DOHH2 (cell line): Measurements from ENCODE around the gene NAT8L.

Experiments
- H3F3A ChIP-seq: fragments of 200-600 bp; sonication (generic), shearing (Covaris generic); 2 replicates; pipeline ENCODE4 v1.6.0; 2016; ENCODE audit warnings: antibody characterized with exemption, mild to moderate bottlenecking; ENCODE audit not compliant: control insufficient read depth, insufficient read depth
- H3K27ac ChIP-seq: fragments of 200-600 bp; sonication (generic); 2 replicates; pipeline ENCODE4 v1.5.1; 2014; ENCODE audit warnings: low read depth, mild to moderate bottlenecking, low read length, moderate library complexity
- H3K27me3 ChIP-seq: fragments of 200-600 bp; sonication (generic); 2 replicates; pipeline ENCODE4 v1.6.1; 2014; ENCODE audit warnings: mild to moderate bottlenecking, low read length, mixed read lengths; ENCODE audit not compliant: control insufficient read depth
- H3K36me3 ChIP-seq: fragments of 200-600 bp; sonication (generic); 2 replicates; pipeline ENCODE4 v1.6.1; 2014; ENCODE audit warnings: mild to moderate bottlenecking, low read length, moderate library complexity, mixed read lengths; ENCODE audit not compliant: control insufficient read depth
- H3K4me1 ChIP-seq: fragments of 200-600 bp; sonication (generic); 2 replicates; pipeline ENCODE4 v1.6.1; 2014; ENCODE audit warnings: mild to moderate bottlenecking, low read length, mixed read lengths; ENCODE audit not compliant: control insufficient read depth
- H3K4me2 ChIP-seq: fragments of 200-600 bp; sonication (generic); 2 replicates; pipeline ENCODE4 v1.6.0; 2014; ENCODE audit warnings: mild to moderate bottlenecking, low read length, moderate library complexity
- H3K4me3 ChIP-seq: fragments of 200-600 bp; sonication (generic); 2 replicates; pipeline ENCODE4 v1.5.1; 2014; ENCODE audit warnings: mild to moderate bottlenecking, low read length, mixed read lengths
- H3K79me2 ChIP-seq: fragments of 200-600 bp; sonication (generic); 2 replicates; pipeline ENCODE4 v1.6.1; 2014; ENCODE audit warnings: mild to moderate bottlenecking, low read length, mixed read lengths; ENCODE audit not compliant: control insufficient read depth
- H3K9me2 ChIP-seq: fragments of 200-600 bp; sonication (generic); replicated peaks from 2 replicates; pipeline ENCODE4 v1.6.1; 2014; ENCODE audit warnings: mild to moderate bottlenecking, low read length, mixed read lengths; ENCODE audit not compliant: control insufficient read depth
- H3K9me3 ChIP-seq: fragments of 200-600 bp; sonication (generic); 2 replicates; pipeline ENCODE4 v1.6.1; 2014; ENCODE audit warnings: antibody characterized with exemption, low read length, mixed read lengths; ENCODE audit not compliant: control insufficient read depth, insufficient read depth
- H4K20me1 ChIP-seq: fragments of 200-600 bp; sonication (generic); 2 replicates; pipeline ENCODE4 v1.6.0; 2014; ENCODE audit warnings: low read depth, mild to moderate bottlenecking, antibody characterized with exemption, low read length, moderate library complexity; ENCODE audit not compliant: control insufficient read depth, insufficient read depth
- EZH2phosphoT487 ChIP-seq: fragments of 200-600 bp; sonication (generic); IDR thresholded peaks from 2 replicates; pipeline ENCODE4 v1.6.1; 2017; ENCODE audit warnings: borderline replicate concordance, mild to moderate bottlenecking, antibody characterized with exemption, low read length, moderate library complexity, mixed read lengths
- TF ChIP-seq, protein P1 (sequence below): fragments of 200-600 bp; sonication (generic); IDR thresholded peaks from one replicate; pipeline ENCODE4 v1.5.1; 2014; ENCODE audit warnings: antibody characterized with exemption, mild to moderate bottlenecking, low read depth, low read length; ENCODE audit not compliant: poor library complexity, severe bottlenecking

Gene NAT8L

DNA sequence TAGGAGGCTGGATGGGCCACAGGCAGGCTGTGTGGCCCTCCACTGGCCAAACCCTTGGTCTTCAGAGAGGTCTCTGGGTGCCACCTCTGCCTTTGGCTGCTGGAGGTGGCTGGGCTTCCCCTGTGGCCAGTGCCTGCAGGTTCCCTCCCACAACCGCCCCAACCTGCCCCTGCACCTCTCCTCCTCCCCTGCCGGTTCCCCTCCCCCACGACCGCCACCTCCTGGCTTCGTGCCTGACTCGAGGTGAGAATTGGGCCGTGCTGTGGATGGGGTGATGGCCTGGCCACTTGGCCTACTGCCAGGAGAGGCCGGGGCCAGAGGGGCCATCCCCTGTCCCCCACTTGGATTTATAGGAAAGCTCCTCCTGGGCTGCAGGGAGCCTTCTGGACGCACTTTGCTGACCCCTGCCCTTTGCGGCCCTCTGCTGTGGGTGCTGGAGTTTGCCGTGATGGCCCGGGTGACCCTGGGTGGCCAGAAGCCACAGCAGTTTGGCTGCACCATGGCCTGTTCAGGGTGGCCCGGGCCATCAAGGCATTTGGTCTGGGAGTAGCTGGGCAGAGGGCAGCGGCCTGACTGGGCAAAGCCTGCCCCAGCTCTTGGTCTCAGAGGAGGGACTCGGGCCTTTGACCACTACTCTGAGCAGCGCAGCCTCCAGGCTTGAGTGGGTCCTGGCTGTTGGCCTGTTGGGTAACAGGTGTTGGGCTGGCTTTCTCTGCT is 3.8 kb downstream of the NAT8L start:
- Histone ChIP-seq H3K79me2 (no peaks in the 10 kb centered on the region), H3K27me3 (peaks cover 4% of the 10 kb centered on the region), H3K9me2 (no peaks in the 10 kb centered on the region), H3K27ac (no peak overlapping the region), H3K36me3 (no peaks in the 10 kb centered on the region), H3K9me3 (no peaks in the 10 kb centered on the region), H3K4me3 (no peak overlapping the region), H3K4me1 (no peaks in the 10 kb centered on the region), H4K20me1 (no peaks in the 10 kb centered on the region), H3K4me2 (no peak overlapping the region), H3F3A (no peaks in the 10 kb centered on the region)
- TF ChIP-seq EZH2phosphoT487, result no peak
- TF ChIP-seq, protein P1, sequence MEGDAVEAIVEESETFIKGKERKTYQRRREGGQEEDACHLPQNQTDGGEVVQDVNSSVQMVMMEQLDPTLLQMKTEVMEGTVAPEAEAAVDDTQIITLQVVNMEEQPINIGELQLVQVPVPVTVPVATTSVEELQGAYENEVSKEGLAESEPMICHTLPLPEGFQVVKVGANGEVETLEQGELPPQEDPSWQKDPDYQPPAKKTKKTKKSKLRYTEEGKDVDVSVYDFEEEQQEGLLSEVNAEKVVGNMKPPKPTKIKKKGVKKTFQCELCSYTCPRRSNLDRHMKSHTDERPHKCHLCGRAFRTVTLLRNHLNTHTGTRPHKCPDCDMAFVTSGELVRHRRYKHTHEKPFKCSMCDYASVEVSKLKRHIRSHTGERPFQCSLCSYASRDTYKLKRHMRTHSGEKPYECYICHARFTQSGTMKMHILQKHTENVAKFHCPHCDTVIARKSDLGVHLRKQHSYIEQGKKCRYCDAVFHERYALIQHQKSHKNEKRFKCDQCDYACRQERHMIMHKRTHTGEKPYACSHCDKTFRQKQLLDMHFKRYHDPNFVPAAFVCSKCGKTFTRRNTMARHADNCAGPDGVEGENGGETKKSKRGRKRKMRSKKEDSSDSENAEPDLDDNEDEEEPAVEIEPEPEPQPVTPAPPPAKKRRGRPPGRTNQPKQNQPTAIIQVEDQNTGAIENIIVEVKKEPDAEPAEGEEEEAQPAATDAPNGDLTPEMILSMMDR, result no peak

DNA sequence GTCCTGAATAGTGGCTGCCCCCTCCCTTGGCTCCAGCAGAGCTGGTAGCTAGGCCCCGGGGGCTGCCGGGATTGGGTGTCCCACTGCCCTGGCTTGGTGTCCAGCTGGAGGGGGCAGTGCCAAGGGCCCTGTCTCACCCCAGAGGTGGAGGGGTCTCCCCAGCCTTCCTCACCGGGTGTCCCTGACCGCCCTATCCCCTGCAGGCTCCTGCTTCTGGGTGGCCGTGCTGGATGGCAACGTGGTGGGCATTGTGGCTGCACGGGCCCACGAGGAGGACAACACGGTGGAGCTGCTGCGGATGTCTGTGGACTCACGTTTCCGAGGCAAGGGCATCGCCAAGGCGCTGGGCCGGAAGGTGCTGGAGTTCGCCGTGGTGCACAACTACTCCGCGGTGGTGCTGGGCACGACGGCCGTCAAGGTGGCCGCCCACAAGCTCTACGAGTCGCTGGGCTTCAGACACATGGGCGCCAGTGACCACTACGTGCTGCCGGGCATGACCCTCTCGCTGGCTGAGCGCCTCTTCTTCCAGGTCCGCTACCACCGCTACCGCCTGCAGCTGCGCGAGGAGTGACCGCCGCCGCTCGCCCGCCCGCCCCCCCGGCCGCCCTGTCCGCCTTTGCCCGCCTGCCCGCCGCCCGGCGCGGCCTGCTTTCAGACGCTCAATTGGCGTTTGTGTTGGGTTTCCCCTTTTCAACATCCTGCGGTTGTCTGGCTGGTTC is 4.6 kb downstream of the NAT8L start:
- H3F3A ChIP-seq, result no peaks in the 10 kb centered on the region
- TF ChIP-seq EZH2phosphoT487, result no peak
- TF ChIP-seq, protein P1, result no peak
- no peaks in the 10 kb centered on the region for H3K9me3 ChIP-seq
- H3K27me3 ChIP-seq, result peaks cover 4% of the 10 kb centered on the region
- H3K79me2 ChIP-seq, result no peaks in the 10 kb centered on the region
- no peaks in the 10 kb centered on the region for H3K9me2 ChIP-seq
- no peak overlapping the region for H3K4me3 ChIP-seq
- no peak overlapping the region for H3K27ac ChIP-seq
- H4K20me1 ChIP-seq, result no peaks in the 10 kb centered on the region
- no peak overlapping the region for H3K4me2 ChIP-seq
- no peaks in the 10 kb centered on the region for H3K36me3 ChIP-seq
- no peaks in the 10 kb centered on the region for H3K4me1 ChIP-seq

DNA sequence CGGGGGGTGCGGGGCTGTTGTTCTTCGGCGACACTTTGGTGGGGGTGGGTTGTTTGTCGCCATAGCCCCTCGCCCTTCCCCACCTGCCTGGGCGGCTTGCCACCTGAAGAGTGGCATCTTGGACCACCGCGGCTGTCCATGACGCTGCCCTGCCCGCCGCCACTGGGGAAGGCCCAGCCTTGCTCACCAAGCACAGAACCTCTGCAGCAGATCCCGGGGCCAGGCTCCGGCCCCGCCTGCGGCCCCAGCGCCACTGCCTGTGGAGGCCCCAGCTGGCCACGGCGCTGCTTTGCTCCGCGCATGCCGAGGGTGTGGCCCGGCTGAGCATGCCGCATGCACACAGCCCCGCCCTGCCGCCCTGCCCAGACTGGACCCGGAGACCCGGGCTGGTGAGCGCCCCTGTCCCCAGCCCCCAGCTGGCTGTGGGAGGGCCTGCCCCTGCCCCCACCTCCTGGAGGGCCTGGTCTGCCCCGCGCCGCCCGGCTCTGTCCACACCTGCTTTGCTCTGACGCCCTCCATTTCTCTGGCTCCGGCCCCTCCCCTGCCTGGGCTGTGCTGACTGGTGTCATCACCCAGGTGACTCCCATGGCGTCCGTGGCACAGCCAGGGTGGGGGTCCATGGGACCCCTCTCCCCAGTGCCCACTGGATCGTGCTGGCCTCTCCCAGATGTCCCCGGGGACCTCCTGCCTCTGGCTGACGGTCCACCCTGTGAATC is 5.3 kb downstream of the NAT8L start:
- H3K9me2 ChIP-seq, result no peaks in the 10 kb centered on the region
- H3F3A ChIP-seq, result no peaks in the 10 kb centered on the region
- H4K20me1 ChIP-seq, result no peaks in the 10 kb centered on the region
- no peaks in the 10 kb centered on the region for H3K4me1 ChIP-seq
- no peak overlapping the region for H3K27ac ChIP-seq
- no peaks in the 10 kb centered on the region for H3K79me2 ChIP-seq
- no peak overlapping the region for H3K4me2 ChIP-seq
- no peak overlapping the region for H3K4me3 ChIP-seq
- peaks cover 4% of the 10 kb centered on the region for H3K27me3 ChIP-seq
- TF ChIP-seq EZH2phosphoT487, result no peak
- TF ChIP-seq, protein P1, result no peak
- no peaks in the 10 kb centered on the region for H3K9me3 ChIP-seq
- no peaks in the 10 kb centered on the region for H3K36me3 ChIP-seq
